MCF 10A (cell line): ENCODE measurements around the gene TAGLN. TPM values are rescaled to one million over a fixed set of nuclear protein-coding genes. Genes with fewer than 3 reads are reported as not detected.

Experiments
- BruUV-seq: library from RNA; stranded (reverse); fragments of 400-500 nt; replicated peaks from 2 replicates; lab custom pipeline; 2021; lab: Mats Ljungman, UMichigan
- CTCF ChIA-PET: fragments of 300-600 bp; sonication (Branson Sonifier 250); formaldehyde crosslinking; extraction: SDS; loops from one replicate; lab custom pipeline; 2021; ENCODE audit warnings: antibody characterized with exemption, inconsistent platforms; lab: Yijun Ruan, JAX
- POLR2A ChIA-PET: fragments of 300-600, 350-650 bp; sonication (Branson Sonifier 250); formaldehyde crosslinking; extraction: SDS; loops from one replicate; lab custom pipeline; 2020; ENCODE audit warnings: antibody characterized with exemption, inconsistent platforms; lab: Yijun Ruan, JAX
- DNase-seq: peaks from one replicate; pipeline ENCODE4 v3.0.0-alpha.2; 2018; ENCODE audit not compliant: unreplicated experiment
- H3K27ac Mint-ChIP-seq: one replicate; pipeline ENCODE4 v1.8.0; 2022; ENCODE audit warnings: mild to moderate bottlenecking, low read depth, mixed read lengths; ENCODE audit not compliant: unreplicated experiment
- H3K27me3 Mint-ChIP-seq: one replicate; pipeline ENCODE4 v1.8.0; 2022; ENCODE audit warnings: mixed read lengths; ENCODE audit not compliant: insufficient read depth, unreplicated experiment
- H3K36me3 Mint-ChIP-seq: one replicate; pipeline ENCODE4 v1.8.0; 2022; ENCODE audit warnings: mild to moderate bottlenecking, moderate library complexity, mixed read lengths; ENCODE audit not compliant: insufficient read depth, unreplicated experiment
- H3K4me1 Mint-ChIP-seq: one replicate; pipeline ENCODE4 v1.8.0; 2022; ENCODE audit warnings: mixed read lengths; ENCODE audit not compliant: insufficient read depth, unreplicated experiment
- H3K4me3 Mint-ChIP-seq: one replicate; pipeline ENCODE4 v1.8.0; 2022; ENCODE audit warnings: mild to moderate bottlenecking, moderate library complexity, mixed read lengths; ENCODE audit not compliant: unreplicated experiment
- H3K9me3 Mint-ChIP-seq: one replicate; pipeline ENCODE4 v1.8.0; 2022; ENCODE audit warnings: mixed read lengths; ENCODE audit not compliant: unreplicated experiment
- CTCF ChIP-seq: fragments of 200-600 bp; IDR thresholded peaks from one replicate; pipeline ENCODE4 v1.8.0; 2022; ENCODE audit warnings: antibody characterized with exemption, mild to moderate bottlenecking; ENCODE audit not compliant: unreplicated experiment
- intact Hi-C: fragments of 100-400 bp; cut with micrococcal nuclease; formaldehyde crosslinking; loops from 2 replicates; pipeline ENCODE4 v1.14.1; 2022
- total RNA-seq: library from RNA; stranded (reverse); gene quantifications from 2 replicates; pipeline ENCODE4 v1.2.3, GENCODE V29; 2022

Gene TAGLN
- total RNA-seq, 1 experiment from 2014 or later = 45.4 TPM

- Mint-ChIP-seq H3K4me3 (peak overlapping the region; percentile 90), H3K27me3 (no peaks in the 10 kb centered on the region), H3K27ac (peak overlapping the region; percentile 87), H3K9me3 (no peaks in the 10 kb centered on the region), H3K4me1 (peaks cover 11% of the 10 kb centered on the region), H3K36me3 (peaks cover 7% of the 10 kb centered on the region)
- no peak for TF ChIP-seq CTCF
- ChIA-PET CTCF (interaction anchor here (0.6 to 4.7 kb wide), 7 partner anchors 32 to 388 kb away, joined by 3 to 34 read pairs (median 4); partner anchors contain the start of genes APOA5 and PAFAH1B2), POLR2A (interaction anchor here (0.5 to 4.2 kb wide), 18 partner anchors 9 to 1002 kb away, joined by 3 to 83 read pairs (median 6); partner anchors contain the start of genes BUD13, CEP164, PAFAH1B2 and PCSK7)
- BruUV-seq = TSS peak; percentile 26
- intact Hi-C loops = no loop called here
- DNase-seq = no peak
These were observed 19.8 kb upstream of the TAGLN start for GRCh38 chr11:117179048-117179999.

- no peak for DNase-seq
- H3K9me3 Mint-ChIP-seq = no peaks in the 10 kb centered on the region
- H3K4me3 Mint-ChIP-seq = peak overlapping the region; percentile 90
- peaks cover 7% of the 10 kb centered on the region for H3K36me3 Mint-ChIP-seq
- ChIA-PET CTCF (interaction anchor here (0.6 to 4.7 kb wide), 10 partner anchors 10 to 640 kb away, joined by 3 to 34 read pairs (median 3); partner anchors contain the start of genes APOA5 and PAFAH1B2), POLR2A (interaction anchor here (0.5 to 4.2 kb wide), 14 partner anchors 9 to 1002 kb away, joined by 3 to 83 read pairs (median 6); partner anchors contain the start of genes BUD13, PAFAH1B2, PCSK7 and RNF214)
- peak overlapping the region; percentile 87 for H3K27ac Mint-ChIP-seq
- no TSS peak for BruUV-seq
- intact Hi-C loops = no loop called here
- H3K4me1 Mint-ChIP-seq = peaks cover 11% of the 10 kb centered on the region
- no peak for TF ChIP-seq CTCF
- no peaks in the 10 kb centered on the region for H3K27me3 Mint-ChIP-seq
These were observed 19.1 kb upstream of the TAGLN start for GRCh38 chr11:117180020-117180419.

GRCh38 chr11:117180661-117181585 is 18.2 kb upstream of the TAGLN start:
- ChIA-PET POLR2A (interaction anchor here (0.9 to 4.2 kb wide), 6 partner anchors 11 to 82 kb away, joined by 3 to 83 read pairs (median 14); partner anchors contain the start of genes PAFAH1B2, PCSK7, RNF214 and SIK3), CTCF (interaction anchor here (0.7 to 4.7 kb wide), 7 partner anchors 11 to 49 kb away, joined by 3 to 34 read pairs (median 4); no protein-coding TSS in a partner anchor)
- intact Hi-C loops = no loop called here
- peak; percentile 35 for TF ChIP-seq CTCF
- Mint-ChIP-seq H3K27me3 (no peaks in the 10 kb centered on the region), H3K27ac (no peak overlapping the region), H3K4me3 (no peak overlapping the region), H3K9me3 (no peaks in the 10 kb centered on the region), H3K4me1 (peaks cover 11% of the 10 kb centered on the region), H3K36me3 (peaks cover 8% of the 10 kb centered on the region)
- no TSS peak for BruUV-seq
- DNase-seq = peak; percentile 77
